Measurements from ENCODE around the gene ITGB3BP. TPM values are rescaled to one million over a fixed set of nuclear protein-coding genes. Genes with fewer than 3 reads are reported as not detected.

Gene ITGB3BP
- total and polyA plus RNA-seq, 2 experiments from 2014 or later, result 14.6 to 27.7 TPM

DNA sequence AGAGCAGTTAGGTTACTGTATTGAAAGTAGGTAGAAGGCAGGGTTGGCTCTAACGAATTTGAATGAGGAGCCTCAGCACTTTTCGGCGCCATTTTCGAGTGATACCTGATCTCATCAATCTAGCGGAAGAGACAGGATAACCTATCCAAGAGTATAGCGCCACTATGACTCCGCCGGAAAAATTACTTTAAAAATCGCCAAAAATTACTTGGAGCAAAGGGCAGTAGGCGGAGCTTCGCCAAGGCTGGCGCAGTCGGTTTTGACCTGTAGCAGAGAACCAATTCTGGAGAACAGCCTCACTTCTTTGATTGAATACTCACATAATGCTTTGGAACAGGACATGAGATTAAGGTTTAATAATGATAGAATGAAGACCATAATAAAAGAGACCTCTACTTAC, 25.9 kb upstream of the ITGB3BP start:
- H3K27me3 ChIP-seq, result no peaks in the 10 kb centered on the region
- no peaks in the 10 kb centered on the region for H3K4me1 ChIP-seq (ENCODE audit: insufficient read depth)
- H3K9me2 ChIP-seq (replicated peaks; ENCODE audit: insufficient read depth), result no peaks in the 10 kb centered on the region
- 97% methylated on average over 13 of the region's 13 CpGs for WGBS (ENCODE audit: low lambda C conversion rate, missing lambda C conversion rate)
- H3K27ac ChIP-seq, result no peak overlapping the region
- H3K36me3 ChIP-seq (replicated peaks; ENCODE audit: insufficient read depth, low read depth), result no peaks in the 10 kb centered on the region
- H3K9me3 ChIP-seq (ENCODE audit: low read depth), result no peaks in the 10 kb centered on the region
- no peak overlapping the region for H3K4me3 ChIP-seq
- H3K4me2 ChIP-seq, result no peak overlapping the region
- H2AFZ ChIP-seq, result no peak overlapping the region
- no peaks in the 10 kb centered on the region for H3K79me2 ChIP-seq
- DNase-seq (ENCODE audit: low spot score), result no peak
- TF ChIP-seq EZH2phosphoT487 (IDR thresholded peaks at IDR 0.05; ENCODE audit: low read depth, severe bottlenecking, unreplicated experiment), result no peak
- no peak for TF ChIP-seq EZH2 (IDR thresholded peaks at IDR 0.05; ENCODE audit: borderline replicate concordance)
- TF ChIP-seq, protein P1, sequence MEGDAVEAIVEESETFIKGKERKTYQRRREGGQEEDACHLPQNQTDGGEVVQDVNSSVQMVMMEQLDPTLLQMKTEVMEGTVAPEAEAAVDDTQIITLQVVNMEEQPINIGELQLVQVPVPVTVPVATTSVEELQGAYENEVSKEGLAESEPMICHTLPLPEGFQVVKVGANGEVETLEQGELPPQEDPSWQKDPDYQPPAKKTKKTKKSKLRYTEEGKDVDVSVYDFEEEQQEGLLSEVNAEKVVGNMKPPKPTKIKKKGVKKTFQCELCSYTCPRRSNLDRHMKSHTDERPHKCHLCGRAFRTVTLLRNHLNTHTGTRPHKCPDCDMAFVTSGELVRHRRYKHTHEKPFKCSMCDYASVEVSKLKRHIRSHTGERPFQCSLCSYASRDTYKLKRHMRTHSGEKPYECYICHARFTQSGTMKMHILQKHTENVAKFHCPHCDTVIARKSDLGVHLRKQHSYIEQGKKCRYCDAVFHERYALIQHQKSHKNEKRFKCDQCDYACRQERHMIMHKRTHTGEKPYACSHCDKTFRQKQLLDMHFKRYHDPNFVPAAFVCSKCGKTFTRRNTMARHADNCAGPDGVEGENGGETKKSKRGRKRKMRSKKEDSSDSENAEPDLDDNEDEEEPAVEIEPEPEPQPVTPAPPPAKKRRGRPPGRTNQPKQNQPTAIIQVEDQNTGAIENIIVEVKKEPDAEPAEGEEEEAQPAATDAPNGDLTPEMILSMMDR (IDR thresholded peaks at IDR 0.05; ENCODE audit: poor library complexity), result no peak
- no peaks in the 10 kb centered on the region for H4K20me1 ChIP-seq (ENCODE audit: insufficient read depth, poor library complexity, severe bottlenecking)

DNA sequence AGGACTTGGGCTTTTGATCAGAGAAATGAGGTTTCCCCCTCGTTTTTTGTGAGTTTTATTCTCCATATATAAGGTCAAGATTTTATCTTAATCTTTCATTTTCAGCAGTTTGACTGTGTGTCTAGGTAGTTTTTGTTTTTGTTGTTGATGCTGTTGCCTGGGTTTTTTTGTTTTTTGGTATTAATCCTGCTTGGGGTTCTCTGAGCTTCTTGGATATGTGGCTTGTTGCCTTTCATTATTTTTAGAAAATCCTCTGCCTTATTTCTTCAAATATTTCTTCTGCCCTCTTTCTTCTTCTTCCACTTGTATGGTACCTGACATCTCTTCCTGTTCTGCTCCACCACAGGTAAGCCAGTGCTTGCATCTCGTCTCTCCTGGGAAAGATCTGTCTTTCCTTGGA, 25.3 kb upstream of the ITGB3BP start:
- Histone ChIP-seq H3K27me3 (no peaks in the 10 kb centered on the region), H2AFZ (no peak overlapping the region), H3K4me3 (no peak overlapping the region), H3K4me1 (ENCODE audit: insufficient read depth) (no peaks in the 10 kb centered on the region), H3K36me3 (replicated peaks; ENCODE audit: insufficient read depth, low read depth) (no peaks in the 10 kb centered on the region), H4K20me1 (ENCODE audit: insufficient read depth, poor library complexity, severe bottlenecking) (no peaks in the 10 kb centered on the region), H3K79me2 (no peaks in the 10 kb centered on the region), H3K4me2 (no peak overlapping the region), H3K9me2 (replicated peaks; ENCODE audit: insufficient read depth) (no peaks in the 10 kb centered on the region), H3K9me3 (ENCODE audit: low read depth) (no peaks in the 10 kb centered on the region), H3K27ac (no peak overlapping the region)
- DNase-seq (ENCODE audit: low spot score), result no peak
- TF ChIP-seq EZH2phosphoT487 (IDR thresholded peaks at IDR 0.05; ENCODE audit: low read depth, severe bottlenecking, unreplicated experiment) (no peak), EZH2 (IDR thresholded peaks at IDR 0.05; ENCODE audit: borderline replicate concordance) (no peak)
- TF ChIP-seq, protein P1 (IDR thresholded peaks at IDR 0.05; ENCODE audit: poor library complexity), result no peak
- 83% methylated on average over 2 of the region's 2 CpGs for WGBS (ENCODE audit: low lambda C conversion rate, missing lambda C conversion rate)

DNA sequence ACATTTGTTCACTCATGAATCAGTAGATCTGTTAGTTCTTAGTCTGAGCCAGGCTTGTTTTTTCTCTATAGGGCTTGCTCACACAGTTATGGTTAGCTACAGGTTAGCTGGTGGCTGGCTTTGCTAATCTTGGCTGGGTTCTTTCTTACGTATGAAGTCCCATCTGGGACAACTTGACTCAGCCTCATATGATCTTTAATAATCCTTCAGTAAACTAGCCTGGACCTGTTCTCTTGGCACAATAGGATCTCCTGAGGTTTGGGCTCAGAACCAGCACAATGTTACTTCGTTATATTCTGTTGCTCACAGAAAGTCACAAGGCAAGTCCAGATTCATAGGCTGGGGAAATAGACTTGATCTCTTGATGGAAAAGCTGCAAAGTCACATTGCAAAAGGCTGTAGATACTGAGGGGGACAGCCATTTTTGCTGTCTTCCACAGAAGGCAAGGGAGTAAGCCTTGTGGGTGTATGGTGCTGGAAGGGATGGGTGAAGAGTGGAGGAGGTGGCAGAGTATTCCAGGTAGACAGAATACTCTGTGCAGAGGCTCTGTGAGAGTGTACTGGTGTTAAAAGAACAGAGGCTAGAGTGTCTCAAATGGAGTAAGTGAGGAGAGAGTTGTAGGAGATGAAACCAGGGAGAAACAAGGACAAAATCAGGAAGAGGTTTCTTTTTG, 24.7 kb upstream of the ITGB3BP start:
- H3K9me3 ChIP-seq (ENCODE audit: low read depth), result no peaks in the 10 kb centered on the region
- H3K27ac ChIP-seq, result no peak overlapping the region
- H3K4me3 ChIP-seq, result no peak overlapping the region
- H4K20me1 ChIP-seq (ENCODE audit: insufficient read depth, poor library complexity, severe bottlenecking), result no peaks in the 10 kb centered on the region
- H3K36me3 ChIP-seq (replicated peaks; ENCODE audit: insufficient read depth, low read depth), result no peaks in the 10 kb centered on the region
- no peaks in the 10 kb centered on the region for H3K9me2 ChIP-seq (replicated peaks; ENCODE audit: insufficient read depth)
- H3K4me2 ChIP-seq, result no peak overlapping the region
- DNase-seq (ENCODE audit: low spot score), result peak; percentile 3
- H2AFZ ChIP-seq, result no peak overlapping the region
- no peaks in the 10 kb centered on the region for H3K79me2 ChIP-seq
- H3K4me1 ChIP-seq (ENCODE audit: insufficient read depth), result no peaks in the 10 kb centered on the region
- H3K27me3 ChIP-seq, result no peaks in the 10 kb centered on the region
- TF ChIP-seq, protein P1 (IDR thresholded peaks at IDR 0.05; ENCODE audit: poor library complexity), result no peak
- no peak for TF ChIP-seq EZH2phosphoT487 (IDR thresholded peaks at IDR 0.05; ENCODE audit: low read depth, severe bottlenecking, unreplicated experiment)
- no peak for TF ChIP-seq EZH2 (IDR thresholded peaks at IDR 0.05; ENCODE audit: borderline replicate concordance)
- WGBS (ENCODE audit: low lambda C conversion rate, missing lambda C conversion rate), result 91% methylated on average over 2 of the region's 2 CpGs
